HG03378 (cell line): Measurements from ENCODE around the gene MUC4.
"Not testable (repeated sequence)": the region's sequence is repeated elsewhere in the genome, so short reads cannot be mapped to it uniquely, and the experiment has no call there.

ENCODE experiments used
- ATAC-seq: cut with Tn5 transposase; IDR thresholded peaks from one replicate; pipeline ENCODE4 v1.9.1; 2021; ENCODE audit warnings: mild to moderate bottlenecking, moderate library complexity; ENCODE audit not compliant: unreplicated experiment

Gene MUC4

DNA sequence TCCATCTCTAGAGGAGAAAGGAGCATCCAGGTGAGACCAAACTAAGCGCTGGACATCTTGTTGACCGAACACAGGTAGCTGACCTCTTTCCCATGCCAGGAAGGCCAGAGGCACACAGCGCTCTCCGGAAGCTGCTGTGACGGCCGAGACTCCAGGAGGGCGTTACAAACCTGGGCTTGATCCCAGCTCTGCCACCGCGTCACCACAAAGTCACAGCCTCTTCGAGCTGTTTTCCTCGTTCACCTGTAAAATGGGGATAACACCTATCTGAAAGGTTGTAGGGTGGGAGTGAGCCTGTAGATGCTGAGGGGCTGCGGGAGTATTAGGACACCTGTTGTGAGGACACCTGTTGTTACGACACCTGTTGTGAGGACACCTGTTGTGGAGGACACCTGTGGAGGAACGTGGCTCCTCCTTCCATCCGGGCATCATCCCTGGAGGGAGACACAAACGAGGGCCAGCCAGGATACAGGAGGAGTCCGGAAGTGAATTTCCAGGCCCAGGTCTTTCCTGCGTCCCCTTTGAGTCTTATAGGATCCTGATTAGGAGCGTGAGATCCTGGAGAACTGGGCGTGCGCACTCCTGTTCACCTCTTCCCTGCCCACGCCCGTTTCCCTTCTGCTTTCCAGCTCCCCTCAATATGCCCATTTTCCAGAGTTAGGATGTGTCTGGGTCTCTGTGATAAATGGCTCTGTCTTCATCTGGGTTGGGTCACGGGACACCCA lies 2.3 kb upstream of the MUC4 start:
- ATAC-seq, result no peak

DNA sequence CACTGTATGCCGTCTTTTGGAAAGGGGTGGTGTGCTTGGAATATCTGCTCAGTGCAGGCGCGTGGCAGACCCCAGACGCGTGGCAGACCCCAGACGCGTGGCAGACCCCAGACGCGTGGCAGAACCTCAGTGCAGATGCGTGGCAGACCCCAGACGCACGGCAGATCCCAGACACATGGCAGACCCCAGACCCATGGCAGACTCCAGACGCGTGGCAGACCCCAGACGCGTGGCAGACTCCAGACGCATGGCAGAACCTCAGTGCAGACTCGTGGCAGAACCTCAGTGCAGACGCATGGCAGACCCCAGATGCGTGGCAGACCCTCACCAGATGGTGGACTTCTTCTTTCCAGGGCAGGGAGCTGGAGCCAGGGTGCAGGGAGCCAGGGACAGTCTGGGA lies 637 bp upstream of the MUC4 start:
- no peak for ATAC-seq

DNA sequence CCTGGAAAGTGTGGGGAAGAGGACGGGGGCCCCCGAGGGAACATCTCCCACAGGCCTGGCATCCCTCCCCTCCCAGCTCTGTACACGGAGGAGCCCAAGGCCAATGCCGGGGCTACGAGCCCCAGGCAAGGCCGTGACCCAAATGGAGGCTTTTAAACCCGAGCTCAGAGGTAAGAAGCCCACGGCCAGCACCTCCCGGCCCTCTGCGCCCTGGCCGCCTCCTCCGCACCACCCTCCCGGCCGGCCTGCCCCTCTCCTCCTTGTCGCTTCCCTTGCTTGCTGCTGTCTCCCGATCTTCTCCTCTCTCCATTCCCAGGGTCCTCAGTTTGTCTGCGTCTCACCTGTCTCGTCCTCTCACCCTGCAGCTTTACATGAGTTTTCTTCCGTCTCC lies 1.3 kb downstream of the MUC4 start:
- ATAC-seq, result no peak

DNA sequence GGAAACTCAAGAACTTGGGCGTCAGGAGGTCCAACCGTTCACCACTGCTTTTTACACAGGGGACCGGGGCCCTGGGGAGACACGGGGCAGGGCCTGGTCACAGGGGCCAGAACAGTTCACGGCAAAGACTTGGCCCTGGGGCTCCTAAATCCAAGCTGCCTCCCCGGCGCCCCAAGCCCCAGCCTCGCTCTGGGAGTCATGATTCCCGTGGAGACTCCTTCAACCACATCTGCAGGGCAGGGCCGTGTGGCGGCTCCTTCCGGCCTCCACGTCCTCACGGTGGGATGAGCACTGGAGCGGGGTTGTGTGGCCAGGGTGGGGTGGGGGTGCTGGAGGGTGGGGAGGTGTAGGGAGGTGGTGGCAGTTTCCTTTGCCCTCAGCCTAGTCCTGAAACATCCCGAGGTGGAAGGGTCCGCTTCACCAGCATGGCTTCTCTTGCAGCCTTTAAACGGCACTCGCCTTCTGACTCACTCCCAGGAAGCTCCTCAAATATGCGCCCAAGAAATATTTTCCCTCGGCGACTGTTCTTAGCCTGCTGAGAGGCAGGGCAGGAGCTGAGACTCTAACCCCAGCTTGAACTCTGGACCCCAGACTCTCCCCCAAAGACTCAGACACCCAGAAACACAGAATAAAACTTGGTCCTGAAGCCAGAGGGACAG lies 1.8 kb downstream of the MUC4 start:
- no peak for ATAC-seq

DNA sequence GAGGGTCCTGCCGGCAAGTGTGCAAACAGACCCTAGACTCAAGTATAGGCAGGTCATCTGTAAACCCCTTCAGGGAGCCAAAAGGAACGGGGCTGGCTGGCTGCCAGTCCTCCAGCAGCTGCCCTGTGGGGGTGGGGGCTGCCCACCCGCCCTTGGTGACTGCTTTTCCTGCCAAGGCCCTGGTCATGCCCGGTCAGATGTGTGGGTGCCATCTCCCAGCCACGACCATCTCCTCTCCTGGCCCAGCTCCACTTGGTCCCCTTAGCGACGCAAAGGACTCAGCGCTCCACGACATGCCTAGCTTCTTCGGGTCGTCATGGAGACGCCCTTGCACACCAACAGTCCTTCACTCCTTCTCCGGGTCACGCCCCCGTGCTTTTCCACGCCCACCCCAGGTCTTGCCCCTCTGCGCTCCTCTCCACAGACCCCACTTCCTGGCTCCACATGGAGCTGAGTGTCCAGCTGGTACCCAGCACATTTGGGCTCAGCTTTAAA lies 2.4 kb downstream of the MUC4 start:
- no peak for ATAC-seq

DNA sequence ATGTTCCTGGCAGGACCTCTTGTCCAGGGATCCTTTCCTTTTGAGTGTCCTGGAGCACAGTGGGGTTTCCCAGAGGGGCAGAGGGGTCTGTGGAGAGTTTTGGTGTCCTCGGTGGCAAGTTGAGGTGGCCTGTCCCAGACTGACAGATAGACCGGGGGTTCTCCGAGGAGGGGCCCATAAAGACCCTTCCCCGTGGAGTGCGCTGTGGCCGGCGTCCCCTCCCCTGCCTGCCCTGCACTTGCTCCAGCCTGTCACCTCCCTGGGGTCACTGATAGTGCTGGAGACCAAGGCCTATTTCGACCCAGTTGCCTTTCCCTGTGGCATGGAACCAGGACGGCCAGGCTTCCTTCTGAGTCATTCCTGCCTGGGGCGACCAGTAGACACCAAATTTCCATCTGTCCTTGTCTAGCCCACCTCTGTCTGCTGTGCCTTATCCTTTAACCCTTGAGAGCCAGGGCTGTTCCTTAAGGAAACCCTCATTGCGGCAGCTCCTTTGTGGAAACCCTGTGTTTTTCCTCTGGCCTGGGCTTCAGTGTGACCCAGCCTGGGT lies 2.9 kb downstream of the MUC4 start:
- no peak for ATAC-seq

DNA sequence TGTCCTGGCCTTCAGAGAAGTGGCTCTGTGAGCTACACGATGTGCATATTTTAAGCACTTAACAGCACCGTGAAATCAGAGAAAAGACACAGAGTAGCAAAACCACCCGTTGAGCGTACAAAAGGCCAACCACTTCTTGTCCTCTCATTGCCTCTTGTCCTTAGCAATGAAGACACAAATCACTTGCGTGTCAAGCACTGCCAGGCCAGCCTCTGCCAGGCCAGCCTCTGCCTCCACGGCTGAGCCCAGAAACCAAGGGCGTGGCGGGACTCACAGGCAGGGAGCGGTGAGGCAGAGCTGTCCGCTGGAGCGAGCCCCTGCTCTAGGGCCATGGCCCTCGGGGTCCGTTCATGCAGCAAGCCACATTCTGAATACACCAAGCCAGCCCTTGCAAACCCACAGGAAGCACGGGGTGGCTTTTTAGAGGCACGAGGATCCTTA lies 4.0 kb downstream of the MUC4 start:
- ATAC-seq, result no peak

DNA sequence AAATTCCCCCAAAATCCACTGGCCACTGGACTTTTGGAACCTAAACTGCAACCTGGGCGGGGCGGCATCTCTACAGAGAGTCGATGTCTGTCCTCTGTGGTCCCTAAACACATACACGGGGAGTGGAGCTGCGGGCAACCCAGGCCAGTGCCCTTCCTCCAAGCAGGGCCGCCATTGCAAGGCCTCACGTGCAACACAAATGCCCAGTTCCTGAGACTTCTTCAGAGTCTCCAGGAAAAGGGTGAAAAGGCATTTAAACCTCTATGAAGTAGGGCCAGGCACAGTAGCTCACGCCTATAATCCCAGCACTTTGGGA lies 4.9 kb downstream of the MUC4 start:
- ATAC-seq, result no peak

DNA sequence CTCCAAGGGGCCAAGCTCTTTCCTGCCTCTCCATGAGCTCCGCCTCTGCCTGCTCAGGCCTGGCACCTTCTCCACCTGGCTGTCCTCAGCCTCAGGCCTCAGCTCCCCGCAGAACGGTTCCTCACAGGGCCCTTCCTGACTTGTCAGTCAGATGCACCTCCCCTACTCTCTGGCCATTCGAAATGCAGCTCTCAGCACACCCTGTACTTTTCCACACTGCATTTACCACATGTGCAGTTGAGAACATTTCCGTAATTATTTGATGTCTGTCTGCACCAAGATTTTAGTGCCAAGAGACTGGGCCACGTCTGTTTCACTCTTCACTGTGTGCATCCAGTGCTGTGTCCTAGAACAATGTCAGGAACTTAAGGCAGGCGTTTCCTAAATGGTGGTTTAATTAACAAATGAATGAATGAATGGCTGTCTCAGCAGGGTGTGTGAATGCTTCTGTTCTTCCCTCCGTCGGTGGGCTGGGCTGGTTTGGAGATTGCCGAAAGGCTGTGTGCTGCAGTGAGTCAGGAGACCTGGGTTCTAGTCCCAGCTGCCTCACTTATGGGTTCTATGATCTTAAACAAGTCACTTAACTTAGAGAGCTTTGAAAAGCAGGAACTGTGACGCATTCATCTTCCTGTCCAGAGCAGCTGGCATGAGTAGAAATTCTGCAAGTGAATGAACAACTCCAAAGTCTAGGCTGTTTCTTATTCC lies 5.4 kb downstream of the MUC4 start:
- ATAC-seq, result no peak

DNA sequence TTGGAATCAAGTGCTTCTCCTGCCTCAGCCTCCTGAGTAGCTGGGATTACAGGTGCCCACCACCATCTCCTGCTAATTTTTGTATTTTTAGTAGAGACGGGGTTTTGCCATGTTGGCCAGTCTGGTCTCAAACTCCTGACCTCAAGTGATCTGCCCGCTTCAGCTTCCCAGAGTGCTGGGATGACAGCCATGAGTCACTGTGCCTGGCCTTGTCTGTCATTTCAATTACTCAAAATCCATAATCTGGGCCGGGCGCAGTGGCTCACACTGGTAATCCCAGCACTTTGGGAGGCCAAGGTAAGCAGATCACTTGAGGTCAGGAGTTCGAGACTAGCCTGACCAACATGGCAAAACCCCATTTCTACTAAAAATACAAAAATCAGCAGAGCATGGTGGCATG lies 6.1 kb downstream of the MUC4 start:
- ATAC-seq, result not testable (repeated sequence)

DNA sequence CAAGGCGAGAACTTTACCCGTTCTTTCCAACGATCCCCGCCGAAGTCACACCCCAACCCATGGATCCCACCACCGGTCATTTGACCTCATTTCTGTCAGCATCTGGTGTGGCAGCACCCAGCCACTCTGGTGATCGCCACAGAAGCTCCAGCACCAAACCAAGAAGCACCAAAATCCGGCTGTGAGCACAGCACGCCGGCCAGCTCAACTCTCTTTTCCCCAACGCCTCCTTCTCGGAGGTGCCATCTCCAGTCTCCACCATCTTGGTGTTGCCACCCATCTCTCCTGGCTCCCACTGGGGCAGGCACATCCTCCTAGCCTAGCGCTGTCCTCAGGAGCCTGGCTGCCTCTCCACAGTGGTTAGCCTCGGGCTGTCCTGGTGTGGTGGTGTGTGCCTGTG lies 6.5 kb downstream of the MUC4 start:
- ATAC-seq, result no peak

DNA sequence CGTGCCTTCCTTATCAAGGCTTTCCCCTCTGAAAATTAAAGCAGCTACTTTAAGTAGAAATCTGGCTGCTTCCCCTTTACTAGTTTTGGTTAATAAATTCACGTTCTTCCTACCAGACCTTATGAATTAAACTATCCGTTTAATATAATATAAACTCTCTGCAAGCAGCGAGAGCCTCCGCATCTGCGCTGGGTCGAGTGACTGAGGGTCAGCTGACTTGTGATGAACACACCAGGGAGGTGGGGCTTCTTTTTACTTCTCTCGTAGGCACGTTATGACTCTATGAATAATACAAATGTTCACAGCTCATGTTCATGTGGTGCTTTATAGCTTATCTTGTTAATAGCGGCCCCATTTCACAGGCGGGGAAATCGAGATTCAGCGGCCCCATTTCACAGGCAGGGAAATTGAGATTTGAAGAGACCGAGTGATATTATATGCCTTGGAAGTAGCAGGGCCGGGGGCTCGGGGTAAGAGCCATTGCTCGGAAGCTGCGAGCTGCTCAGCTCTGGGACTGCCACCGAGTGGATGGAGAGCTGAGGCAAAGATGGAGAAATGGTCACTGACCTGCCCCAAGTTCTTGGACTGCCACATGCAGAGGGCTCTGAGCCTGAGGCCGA lies 8.3 kb downstream of the MUC4 start:
- no peak for ATAC-seq

DNA sequence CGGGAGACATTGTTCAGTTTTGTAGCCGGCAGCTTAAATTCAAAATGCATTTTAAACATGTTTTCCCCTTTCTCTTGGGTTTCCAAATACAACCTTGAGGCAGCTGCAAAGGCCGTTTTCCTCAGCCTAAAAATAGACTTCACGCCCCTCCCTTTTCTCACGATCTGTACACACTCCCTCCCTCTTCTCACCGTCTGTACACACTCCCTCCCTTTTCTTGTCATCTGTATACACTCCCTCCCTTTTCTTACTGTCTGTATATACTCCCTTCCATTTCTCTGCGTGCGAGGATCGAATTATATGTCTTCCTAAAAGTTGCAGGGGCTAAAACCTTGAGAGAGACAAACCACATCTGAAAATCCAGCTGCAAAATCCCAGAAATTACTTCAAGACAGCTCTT lies 8.9 kb downstream of the MUC4 start:
- no peak for ATAC-seq

DNA sequence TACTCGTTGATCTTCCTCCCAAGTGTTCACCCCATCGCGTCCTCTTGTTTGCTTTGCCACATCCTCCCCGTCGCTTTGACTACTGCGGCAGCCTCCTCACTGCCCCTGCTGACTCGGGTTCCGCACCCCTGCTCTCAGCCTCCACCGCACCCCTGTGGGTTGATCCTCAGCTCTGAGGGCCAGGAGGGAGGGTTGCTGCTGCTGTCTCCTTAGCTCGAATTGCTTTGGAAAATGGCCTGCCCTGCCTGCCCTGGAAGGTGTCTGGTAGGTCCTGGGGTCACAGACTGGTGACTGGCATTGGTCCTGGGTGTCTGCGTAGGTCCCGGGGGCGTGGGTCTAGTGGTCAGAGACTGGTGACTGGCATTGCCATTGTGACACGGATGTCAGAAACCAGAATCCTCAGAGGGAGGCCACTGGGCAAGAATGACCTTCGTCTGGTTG lies 9.4 kb downstream of the MUC4 start:
- ATAC-seq, result no peak

DNA sequence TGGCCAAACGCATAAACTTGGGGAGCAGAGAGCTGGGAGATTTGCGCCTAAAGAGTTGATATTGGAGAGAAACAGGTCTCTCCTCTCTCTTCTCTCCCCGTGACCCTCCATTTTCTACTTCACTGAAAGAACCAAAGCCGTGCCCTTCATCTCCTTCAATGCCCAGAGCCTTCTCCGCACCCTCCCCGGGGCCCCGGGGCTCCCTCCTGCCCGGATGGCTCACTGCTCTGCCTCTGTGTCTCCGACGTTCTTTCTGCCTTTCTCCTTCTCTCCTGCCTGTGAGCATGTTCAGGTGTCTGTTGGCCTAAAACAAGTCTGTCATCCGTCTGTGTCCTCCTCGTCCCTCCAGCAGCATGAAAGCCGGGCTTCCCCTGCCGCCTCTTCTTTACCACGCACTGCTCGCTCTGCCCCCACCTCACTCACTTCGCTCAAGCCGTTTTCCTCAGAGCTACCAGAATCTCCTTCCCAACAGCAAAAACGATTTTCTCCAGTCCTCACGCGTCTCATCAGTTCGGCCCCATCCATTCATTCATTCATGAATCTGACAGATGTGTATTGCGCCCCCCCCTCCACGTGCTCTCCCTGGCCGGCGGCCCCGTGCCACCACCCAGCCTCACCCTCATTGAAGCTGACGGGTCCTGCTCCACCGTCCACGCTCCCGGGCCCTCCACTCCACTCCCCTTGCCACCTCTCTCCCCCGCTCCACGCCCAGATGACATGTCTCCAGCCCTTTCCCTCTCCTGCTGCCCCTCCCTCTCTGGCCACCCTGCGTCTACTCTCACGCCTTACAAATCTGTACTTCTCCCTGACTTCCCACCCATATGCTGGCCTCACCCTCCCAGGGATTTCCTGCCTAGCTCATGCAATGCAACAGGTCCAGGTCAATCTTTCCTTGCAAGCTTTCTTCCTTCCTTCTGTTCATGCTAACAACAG lies 10.2 kb downstream of the MUC4 start:
- no peak for ATAC-seq

DNA sequence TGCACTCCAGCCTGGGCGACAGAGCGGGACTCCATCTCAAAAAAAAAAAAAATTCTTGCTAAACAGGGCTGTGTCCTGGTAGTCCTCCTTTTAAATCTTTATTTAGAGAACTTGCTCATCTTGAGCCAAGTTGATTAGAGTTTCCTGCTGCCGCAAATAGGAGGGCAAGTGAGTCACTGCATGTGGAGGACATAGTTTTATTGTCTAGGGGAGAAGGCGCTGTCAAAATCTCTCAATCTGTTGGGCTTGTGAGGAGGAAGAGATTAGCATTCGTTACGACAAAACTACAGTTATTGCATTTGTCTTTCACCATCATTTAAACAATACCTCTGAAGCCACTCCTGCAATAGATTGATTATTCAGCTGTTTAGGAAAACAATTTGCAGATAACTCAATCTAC lies 11.5 kb downstream of the MUC4 start:
- no peak for ATAC-seq

DNA sequence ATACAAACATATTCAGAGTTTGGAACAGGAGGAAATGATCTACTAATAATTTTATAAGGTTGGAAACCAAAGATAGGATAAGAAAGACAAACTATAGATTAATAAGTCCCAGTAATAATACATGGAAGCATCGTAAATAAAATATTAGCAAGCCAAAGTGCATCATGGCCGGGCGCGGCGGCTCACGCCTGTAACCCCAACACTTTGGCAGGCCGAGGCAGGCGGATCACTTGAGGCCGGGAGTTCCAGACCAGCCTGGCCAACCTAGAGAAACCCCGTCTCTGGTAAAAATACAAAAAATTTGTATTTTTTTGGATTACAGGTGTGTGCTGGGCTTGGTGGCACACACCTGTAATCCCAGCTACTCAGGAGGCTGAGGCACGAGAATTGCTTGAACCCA lies 14.9 kb downstream of the MUC4 start:
- no peak for ATAC-seq

DNA sequence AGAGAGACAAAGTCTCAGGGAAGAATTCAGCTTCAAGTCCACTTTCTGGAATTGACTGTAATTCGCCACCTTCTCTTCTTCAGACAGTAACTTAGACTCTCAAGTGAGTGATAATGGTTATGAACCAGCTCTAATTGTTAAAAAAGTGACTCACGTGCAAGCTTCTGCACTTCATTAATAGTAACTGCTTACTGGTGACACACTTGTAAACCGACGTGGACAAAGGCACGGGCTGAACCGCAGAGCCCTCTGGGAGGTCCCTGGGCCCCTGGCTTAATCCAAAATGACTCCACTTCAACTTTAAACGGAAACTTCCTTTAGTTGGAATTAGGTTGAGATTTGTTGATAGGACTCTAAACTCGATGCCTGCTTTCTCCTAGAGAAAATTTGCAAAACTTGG lies 17.0 kb downstream of the MUC4 start:
- ATAC-seq, result no peak

DNA sequence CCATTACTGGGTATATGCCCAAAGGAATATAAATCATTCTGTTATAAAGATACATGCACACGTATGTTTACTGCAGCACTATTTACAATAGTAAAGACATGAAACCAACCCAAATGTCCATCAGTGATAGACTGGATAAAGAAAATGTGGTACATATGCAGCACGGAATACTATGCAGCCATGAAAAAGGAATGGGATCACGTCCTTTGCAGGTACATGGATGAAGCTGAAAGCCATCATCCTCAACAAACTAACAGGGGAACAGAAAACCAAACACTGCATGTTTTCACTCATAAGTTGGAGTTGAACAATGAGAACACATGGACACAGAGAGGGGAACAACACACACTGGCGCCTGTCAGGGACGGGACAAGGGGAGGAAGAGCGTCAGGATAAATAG lies 19.1 kb downstream of the MUC4 start:
- ATAC-seq, result not testable (repeated sequence)

DNA sequence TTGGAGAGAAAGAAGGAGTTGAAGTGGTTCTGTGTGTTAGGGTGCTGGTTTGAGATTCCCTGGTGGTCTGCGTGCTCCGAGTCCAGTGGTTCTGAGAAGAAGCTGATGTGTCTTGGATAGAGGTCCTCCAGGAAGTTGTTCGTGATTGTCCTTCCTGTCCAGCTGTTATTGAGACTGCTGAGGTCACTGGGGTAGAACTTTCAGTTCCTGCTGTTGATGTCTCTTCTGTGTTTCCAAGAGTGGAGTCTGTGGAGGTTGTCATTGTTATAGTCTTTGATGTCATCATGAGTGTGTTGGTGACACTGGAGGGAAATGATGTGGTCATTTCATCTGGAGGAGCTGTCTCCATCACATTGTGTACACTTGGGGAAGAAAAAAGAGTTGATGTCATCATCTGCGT lies 20.8 kb downstream of the MUC4 start:
- ATAC-seq, result no peak
